Mesenchymal stem cell (in vitro differentiated cells and primary cell): Measurements from ENCODE around the gene NUMA1.

ENCODE experiments used
- DNase-seq: peaks from one replicate; pipeline ENCODE4 v3.0.0-alpha.2; 2013
- H2AFZ ChIP-seq: one replicate; pipeline ENCODE4 v1.6.1; 2013; ENCODE audit warnings: low read depth, mild to moderate bottlenecking, control low read depth, inconsistent platforms, low read length, moderate library complexity
- H2AK5ac ChIP-seq: 2 replicates; pipeline ENCODE4 v1.6.1; 2013; ENCODE audit warnings: low read length, moderate library complexity, mild to moderate bottlenecking, inconsistent platforms; ENCODE audit not compliant: severe bottlenecking
- H2BK120ac ChIP-seq: one replicate; pipeline ENCODE4 v1.6.1; 2013; ENCODE audit warnings: low read depth, mild to moderate bottlenecking, inconsistent platforms, low read length, moderate library complexity
- H2BK12ac ChIP-seq, 2 experiments: one replicate each; pipeline ENCODE4 v1.6.1; 2013; ENCODE audit warnings: inconsistent platforms in 2 of 2, low read length in 2 of 2, mild to moderate bottlenecking in 2 of 2, moderate library complexity in 2 of 2, control low read depth in 1 of 2
- H2BK15ac ChIP-seq: one replicate; pipeline ENCODE4 v1.6.1; 2013; ENCODE audit warnings: mild to moderate bottlenecking, low read depth, inconsistent platforms; ENCODE audit not compliant: poor library complexity, severe bottlenecking
- H2BK5ac ChIP-seq: 2 replicates; pipeline ENCODE4 v1.6.1; 2013; ENCODE audit warnings: low read depth, mild to moderate bottlenecking, low read length, control low read depth, inconsistent platforms; ENCODE audit not compliant: poor library complexity, severe bottlenecking
- H3K14ac ChIP-seq, 2 experiments: one replicate each; pipeline ENCODE4 v1.6.1; 2013; ENCODE audit warnings: inconsistent platforms in 2 of 2, low read length in 2 of 2, control low read depth in 1 of 2, mild to moderate bottlenecking in 1 of 2, moderate library complexity in 1 of 2
- H3K18ac ChIP-seq, 2 experiments: one replicate each; pipeline ENCODE4 v1.6.1; 2013; ENCODE audit warnings: inconsistent platforms in 2 of 2, low read length in 2 of 2, control low read depth in 1 of 2, low read depth in 1 of 2, mild to moderate bottlenecking in 1 of 2
- H3K23ac ChIP-seq, 2 experiments: one replicate each; pipeline ENCODE4 v1.6.1; 2013; ENCODE audit warnings: inconsistent platforms in 2 of 2, low read length in 2 of 2, mild to moderate bottlenecking in 2 of 2, moderate library complexity in 2 of 2, control low read depth in 1 of 2
- H3K27ac ChIP-seq: 2 replicates; pipeline ENCODE4 v1.5.1; 2013; ENCODE audit warnings: mild to moderate bottlenecking, moderate library complexity, low read length, control low read depth, inconsistent platforms; ENCODE audit not compliant: poor library complexity, severe bottlenecking
- H3K27me3 ChIP-seq, 2 experiments: 2 replicates each; pipeline versions ENCODE4 v1.6.1 to v1.7.0; 2013; ENCODE audit warnings: low read length in 2 of 2, mild to moderate bottlenecking in 2 of 2, moderate library complexity in 2 of 2, control low read depth in 1 of 2, inconsistent platforms in 1 of 2; ENCODE audit not compliant: control insufficient read depth in 1 of 2, insufficient read depth in 1 of 2
- H3K36me3 ChIP-seq, 2 experiments: 2 replicates each; pipeline versions ENCODE4 v1.6.1 to v1.7.0; 2013; ENCODE audit warnings: low read length in 2 of 2, control low read depth in 1 of 2, inconsistent platforms in 1 of 2, low read depth in 1 of 2, mild to moderate bottlenecking in 1 of 2; ENCODE audit not compliant: insufficient read depth in 2 of 2, control insufficient read depth in 1 of 2
- H3K4ac ChIP-seq, 2 experiments: one replicate each; pipeline ENCODE4 v1.6.1; 2013; ENCODE audit warnings: inconsistent platforms in 2 of 2, low read length in 2 of 2, mild to moderate bottlenecking in 2 of 2, moderate library complexity in 2 of 2, control low read depth in 1 of 2, low read depth in 1 of 2
- H3K4me1 ChIP-seq: 2 replicates; pipeline ENCODE4 v1.6.1; 2013; ENCODE audit warnings: low read depth, low read length, control low read depth; ENCODE audit not compliant: control insufficient read depth, insufficient read depth
- H3K4me2 ChIP-seq: 2 replicates; pipeline ENCODE4 v1.6.1; 2013; ENCODE audit warnings: low read length, mild to moderate bottlenecking, inconsistent platforms; ENCODE audit not compliant: poor library complexity, severe bottlenecking
- H3K4me3 ChIP-seq, 2 experiments: 2 replicates each; pipeline versions ENCODE4 v1.5.1 to v1.7.0; 2013; ENCODE audit warnings: low read length in 2 of 2, mild to moderate bottlenecking in 2 of 2, control low read depth in 1 of 2, low read depth in 1 of 2; ENCODE audit not compliant: insufficient read depth in 1 of 2
- H3K79me1 ChIP-seq: replicated peaks from 2 replicates; pipeline ENCODE4 v1.6.1; 2013; ENCODE audit warnings: mild to moderate bottlenecking, control low read depth, low read length, inconsistent platforms; ENCODE audit not compliant: poor library complexity, severe bottlenecking
- H3K9ac ChIP-seq: 2 replicates; pipeline ENCODE4 v1.7.0; 2013; ENCODE audit warnings: mild to moderate bottlenecking, low read length, moderate library complexity
- H3K9me3 ChIP-seq: 2 replicates; pipeline ENCODE4 v1.7.0; 2013; ENCODE audit warnings: mild to moderate bottlenecking, low read length; ENCODE audit not compliant: control insufficient read depth
- H4K8ac ChIP-seq: one replicate; pipeline ENCODE4 v1.6.1; 2013; ENCODE audit warnings: inconsistent platforms, mild to moderate bottlenecking, low read length, moderate library complexity
- H4K91ac ChIP-seq: one replicate; pipeline ENCODE4 v1.6.1; 2013; ENCODE audit warnings: mild to moderate bottlenecking, low read length, inconsistent platforms
- WGBS: methylation state at CpG from one replicate; pipeline ENCODE4 v1.1.7; 2013; ENCODE audit warnings: mixed read lengths; 5-methylcytosine and 5-hydroxymethylcytosine counted together

The NUMA1 gene

DNA sequence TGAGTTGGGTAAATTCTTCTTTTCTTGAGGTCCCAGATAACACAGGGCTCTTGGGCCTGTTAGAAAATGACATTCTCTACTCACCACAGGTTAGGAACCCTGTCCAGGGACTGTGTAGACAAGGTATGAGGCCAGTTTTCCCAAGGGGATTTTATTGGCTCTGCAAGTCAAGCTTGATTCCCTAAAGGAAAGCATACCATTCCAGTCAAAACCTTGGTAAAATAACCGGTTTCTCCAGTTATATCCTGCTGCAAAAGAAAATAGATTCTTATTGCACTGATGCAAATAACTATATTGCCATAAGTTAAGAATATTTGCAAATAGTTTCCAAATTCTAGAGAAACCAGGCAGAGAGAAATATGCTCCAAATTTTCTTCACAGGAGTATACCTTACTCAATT lies 45.6 kb upstream of the NUMA1 start:
- Histone ChIP-seq H4K91ac (no peak overlapping the region), H3K4ac (no peak overlapping the region), H3K9me3 (no peaks in the 10 kb centered on the region), H2AFZ (no peak overlapping the region), H2BK12ac (no peak overlapping the region), H2BK120ac (no peak overlapping the region), H3K36me3 (peaks cover 0 to 3% of the 10 kb centered on the region in 2 experiments), H3K14ac (no peak overlapping the region), H3K9ac (no peak overlapping the region), H3K27me3 (no peaks in the 10 kb centered on the region), H3K23ac (no peak overlapping the region), H3K4me3 (no peak overlapping the region), H3K27ac (no peak overlapping the region), H3K79me1 (no peaks in the 10 kb centered on the region), H4K8ac (no peak overlapping the region), H2BK5ac (no peak overlapping the region), H3K4me1 (no peaks in the 10 kb centered on the region), H2BK15ac (no peak overlapping the region), H3K4me2 (no peak overlapping the region), H3K18ac (no peak overlapping the region), H2AK5ac (no peak overlapping the region)
- no CpG with 5 or more reads among the region's 1 CpG for WGBS
- DNase-seq: no peak

DNA sequence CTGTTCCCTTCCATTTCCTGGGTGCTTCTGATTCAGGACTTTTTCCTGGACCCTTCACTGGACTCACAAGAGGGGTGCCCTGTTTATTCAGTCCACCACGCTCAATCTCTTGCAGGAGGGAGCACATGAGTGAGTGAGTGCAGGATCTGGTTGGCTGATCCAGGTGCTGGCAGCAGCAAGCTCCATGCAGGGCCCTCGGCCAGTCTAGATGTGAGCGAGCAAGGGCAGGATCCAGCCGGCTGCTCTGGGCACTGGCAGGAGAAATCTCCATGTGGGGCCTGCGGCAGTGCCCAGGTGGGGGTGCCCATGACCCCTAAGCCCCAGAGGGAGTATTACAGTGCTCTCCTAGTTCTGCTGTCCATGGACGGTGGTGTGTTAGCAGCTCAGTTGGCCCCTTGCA lies 43.7 kb upstream of the NUMA1 start:
- Histone ChIP-seq H3K4ac (no peak overlapping the region), H3K4me1 (no peaks in the 10 kb centered on the region), H2BK12ac (no peak overlapping the region), H3K23ac (no peak overlapping the region), H4K91ac (no peak overlapping the region), H3K4me3 (no peak overlapping the region), H2AK5ac (no peak overlapping the region), H3K14ac (no peak overlapping the region), H4K8ac (no peak overlapping the region), H2AFZ (no peak overlapping the region), H2BK5ac (no peak overlapping the region), H2BK15ac (no peak overlapping the region), H3K36me3 (peaks cover 0 to 8% of the 10 kb centered on the region in 2 experiments), H3K27ac (no peak overlapping the region), H3K9ac (no peak overlapping the region), H3K79me1 (no peaks in the 10 kb centered on the region), H3K27me3 (no peaks in the 10 kb centered on the region), H3K9me3 (no peaks in the 10 kb centered on the region), H2BK120ac (no peak overlapping the region), H3K18ac (no peak overlapping the region), H3K4me2 (no peak overlapping the region)
- 90% methylated on average over 6 of the region's 6 CpGs for WGBS
- no peak for DNase-seq

DNA sequence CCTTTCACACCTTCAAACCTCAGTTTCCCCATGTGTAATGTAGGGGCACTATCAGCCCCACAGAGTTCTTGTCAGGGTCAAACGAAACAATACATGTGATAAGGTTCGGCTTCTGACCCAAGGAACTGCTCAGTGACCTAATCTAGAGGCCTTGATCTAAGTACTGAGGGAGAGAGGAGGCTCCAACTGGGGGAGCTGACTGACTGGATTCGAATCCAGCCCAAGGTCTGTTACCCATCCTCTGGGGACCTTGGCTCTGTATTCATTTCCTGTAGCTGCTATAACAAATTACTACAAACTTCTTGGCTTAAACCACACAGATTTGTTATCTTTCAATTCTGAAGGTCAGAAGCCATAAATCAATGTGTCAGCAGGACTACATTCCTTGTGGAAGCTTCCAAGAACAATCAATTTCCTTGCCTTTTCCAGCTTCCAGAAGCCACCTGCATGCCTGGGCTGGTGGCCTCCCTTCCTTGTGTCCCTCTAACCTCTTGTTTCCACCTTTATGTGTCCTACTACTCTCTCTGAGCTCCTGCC lies 42.8 kb upstream of the NUMA1 start:
- no peak overlapping the region for H3K9ac ChIP-seq
- DNase-seq: no peak
- H2BK5ac ChIP-seq: no peak overlapping the region
- no peak overlapping the region for H2BK120ac ChIP-seq
- no peak overlapping the region for H3K14ac ChIP-seq
- no peak overlapping the region for H2BK12ac ChIP-seq
- H2AK5ac ChIP-seq: no peak overlapping the region
- no peak overlapping the region for H4K8ac ChIP-seq
- H3K79me1 ChIP-seq: no peaks in the 10 kb centered on the region
- no peak overlapping the region for H3K18ac ChIP-seq
- no peaks in the 10 kb centered on the region for H3K4me1 ChIP-seq
- H3K36me3 ChIP-seq: peaks cover 0 to 8% of the 10 kb centered on the region in 2 experiments
- H3K27me3 ChIP-seq: no peaks in the 10 kb centered on the region
- WGBS: 71% methylated on average over 3 of the region's 3 CpGs
- H3K4me2 ChIP-seq: no peak overlapping the region
- no peak overlapping the region for H4K91ac ChIP-seq
- no peak overlapping the region for H2BK15ac ChIP-seq
- no peaks in the 10 kb centered on the region for H3K9me3 ChIP-seq
- no peak overlapping the region for H3K27ac ChIP-seq
- H3K23ac ChIP-seq: no peak overlapping the region
- no peak overlapping the region for H2AFZ ChIP-seq
- H3K4me3 ChIP-seq: no peak overlapping the region
- no peak overlapping the region for H3K4ac ChIP-seq

DNA sequence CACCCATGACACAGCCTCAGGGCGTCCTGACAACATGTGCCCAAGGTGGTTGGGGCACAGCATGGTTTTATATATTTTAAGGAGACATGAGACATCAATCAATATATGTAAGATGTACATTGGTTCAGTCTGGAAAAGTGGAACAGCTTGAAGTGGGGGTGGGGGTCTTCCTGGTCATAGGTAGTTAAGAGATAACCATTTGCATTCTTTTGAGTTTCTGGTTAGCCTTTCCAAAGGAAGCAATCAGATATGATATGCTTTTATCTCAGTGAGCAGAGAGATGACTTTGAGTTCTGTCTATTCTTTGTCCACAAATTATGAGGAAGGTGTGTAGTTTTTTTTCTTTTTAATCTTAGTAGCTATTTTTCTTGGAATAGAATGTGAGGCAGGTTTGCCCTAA lies 42.3 kb upstream of the NUMA1 start:
- 85% methylated on average over 1 of the region's 1 CpG for WGBS
- H3K4ac ChIP-seq: no peak overlapping the region
- H3K4me3 ChIP-seq: no peak overlapping the region
- no peak overlapping the region for H2BK15ac ChIP-seq
- no peak for DNase-seq
- no peaks in the 10 kb centered on the region for H3K4me1 ChIP-seq
- peaks cover 0 to 9% of the 10 kb centered on the region in 2 experiments for H3K36me3 ChIP-seq
- no peak overlapping the region for H3K18ac ChIP-seq
- H3K9me3 ChIP-seq: no peaks in the 10 kb centered on the region
- no peak overlapping the region for H3K27ac ChIP-seq
- H3K27me3 ChIP-seq: no peaks in the 10 kb centered on the region
- H3K79me1 ChIP-seq: no peaks in the 10 kb centered on the region
- H3K9ac ChIP-seq: no peak overlapping the region
- no peak overlapping the region for H2BK120ac ChIP-seq
- H3K14ac ChIP-seq: no peak overlapping the region
- H2BK5ac ChIP-seq: no peak overlapping the region
- no peak overlapping the region for H2AFZ ChIP-seq
- H4K8ac ChIP-seq: no peak overlapping the region
- H3K4me2 ChIP-seq: no peak overlapping the region
- H4K91ac ChIP-seq: no peak overlapping the region
- H2BK12ac ChIP-seq: no peak overlapping the region
- H3K23ac ChIP-seq: no peak overlapping the region
- H2AK5ac ChIP-seq: no peak overlapping the region
